Adrenal gland (tissue), 12 donors: ENCODE results near the gene GOT1. TPM values are rescaled to one million over a fixed set of nuclear protein-coding genes. Genes with fewer than 3 reads are reported as not detected.

ENCODE experiments used
- DNase-seq, 7 donors: peaks; one replicate each; pipeline ENCODE4 v3.0.0-alpha.2; 2019 to 2020
- H3K27ac ChIP-seq, 5 donors: fragments of 200-600 bp; sonication (generic) in 4 of 5; 1 replicate in 3 of 5; 2 replicates in 2 of 5; pipeline versions ENCODE4 v1.5.1 to v1.8.0; 2016 to 2020; ENCODE audit warnings: mild to moderate bottlenecking in 1 of 5
- H3K27me3 ChIP-seq: fragments of 200-600 bp; 2 replicates; pipeline ENCODE4 v1.8.0; 2021
- H3K36me3 ChIP-seq, 2 donors: fragments of 200-600 bp; replicated peaks in 1 of 2; 1 replicate in 1 of 2; 2 replicates in 1 of 2; pipeline versions ENCODE4 v1.5.1 to v1.8.0; 2018 to 2022
- H3K4me1 ChIP-seq, 2 donors: fragments of 200-600 bp; replicated peaks in 1 of 2; 1 replicate in 1 of 2; 2 replicates in 1 of 2; pipeline versions ENCODE4 v1.5.1 to v1.8.0; 2018 to 2021
- H3K4me3 ChIP-seq, 4 donors: fragments of 200-600 bp; sonication (generic) in 3 of 4; one replicate each; pipeline ENCODE4 v1.5.1; 2016 to 2018
- H3K9me3 ChIP-seq, 3 donors: fragments of 200-600 bp; sonication (generic) in 1 of 3; replicated peaks in 1 of 3; 1 replicate in 2 of 3; 2 replicates in 1 of 3; pipeline versions ENCODE4 v1.5.1 to v1.8.0; 2016 to 2021
- POLR2A ChIP-seq, 2 donors: fragments of 450-650 bp; IDR thresholded peaks; one replicate each; pipeline ENCODE4 v1.6.1; 2017; ENCODE audit warnings: antibody characterized with exemption in 2 of 2, mild to moderate bottlenecking in 2 of 2, moderate library complexity in 1 of 2
- WGBS, 4 donors: extraction: QIAGEN DNeasy Blood & Tissue Kit in 2 of 4; methylation state at CpG; one replicate each; pipeline versions ENCODE4 v1.1.5 to v1.1.7; 2013 to 2017; 5-methylcytosine and 5-hydroxymethylcytosine counted together
- intact Hi-C, 2 donors: fragments of 100-400 bp; cut with DNase I; formaldehyde crosslinking; loops; one replicate each; pipeline versions ENCODE4 v1.14.1 to v1.15.0; 2022 to 2023
- polyA plus RNA-seq, 3 donors: library from polyadenylated mRNA; stranded (reverse); fragments of 200-250 nt in 2 of 3; fragments of 350-450 nt in 1 of 3; fragmentation: Illumina TruSeq in 1 of 3; extraction: RNeasy Lipid Tissue Mini Kit (QIAGEN cat#74804) in 1 of 3; gene quantifications; one replicate each; pipeline ENCODE4 v1.2.3, GENCODE V29; 2013 to 2014
- total RNA-seq, 9 donors: library from RNA; depleted of rRNA in 4 of 9; stranded (reverse); fragments of >200 nt in 4 of 9; fragments of 120-200 nt in 1 of 9; fragmentation: NEBNext Ultra II Directional in 1 of 9; extraction: Animal tissue kit (Norgen Biotek cat#: 25700) in 1 of 9; gene quantifications; one replicate each; pipeline versions ENCODE4 v1.1.0 to v1.2.4, GENCODE V29; 2013 to 2023
- TF ChIP-seq, protein P1 (sequence below), 6 experiments: fragments of 450-650 bp in 4 of 6; fragments of 200-600 bp in 2 of 6; sonication (generic) in 1 of 6; IDR thresholded peaks; 1 replicate in 5 of 6; 2 replicates in 1 of 6; pipeline versions ENCODE4 v1.5.1 to v1.8.0; 2016 to 2021; ENCODE audit warnings: antibody characterized with exemption in 6 of 6, mild to moderate bottlenecking in 2 of 6, moderate library complexity in 1 of 6
- donor health status: healthy with polysubstance abuse.
- donor health status: Bipolar disorder and iron deficiency.
- donor health status: DM: yes; HTN: yes; CAD: no.
- donor health status: DM: no; HTN: no; CAD: no.
- donor health status: DM: no; HTN: no; CAD: no.
- donor health status: DM: yes; HTN: yes; CAD: no.

Gene GOT1
- total and polyA plus RNA-seq, 12 donors: 10.7 to 139 (median 29.8) TPM

DNA sequence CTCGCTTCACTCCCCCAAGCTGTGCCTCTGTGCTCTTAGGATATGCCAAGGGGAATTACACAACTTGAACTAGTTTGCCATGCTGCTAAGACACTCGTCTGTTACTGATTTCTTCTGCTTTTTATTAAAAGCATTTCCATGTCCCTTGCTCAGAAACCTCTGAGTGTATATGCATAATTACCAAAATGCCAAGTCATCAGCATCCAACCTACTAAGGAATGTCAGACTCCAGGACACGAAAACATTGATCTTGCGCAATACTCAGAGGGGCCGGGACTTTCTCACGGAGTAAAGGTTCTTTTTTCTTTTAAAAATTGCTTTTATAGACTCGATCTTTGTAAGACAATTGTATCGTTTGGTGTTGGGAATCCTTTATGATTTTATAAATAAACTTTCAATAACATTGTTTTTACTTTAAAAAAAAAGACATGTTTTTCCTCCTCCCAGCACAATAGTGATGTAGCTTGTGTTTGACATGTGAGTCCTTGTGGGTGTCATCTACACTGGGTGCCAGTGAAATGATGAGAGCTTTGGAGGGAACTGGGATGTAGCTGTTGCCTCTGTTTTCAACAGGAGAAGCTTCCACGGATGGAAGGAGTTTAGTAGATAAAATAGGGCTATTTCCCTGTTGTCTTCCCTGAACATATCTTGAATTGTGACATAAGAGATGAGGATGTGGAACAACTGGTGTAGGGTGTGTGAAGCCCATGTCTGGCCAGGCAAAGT lies 57.7 kb downstream of the GOT1 start:
- no peaks in the 10 kb centered on the region for H3K36me3 ChIP-seq
- WGBS, 4 donors: 68 to 80% (median 73%) methylated on average over 9 of the region's 9 CpGs
- no peak for TF ChIP-seq POLR2A (IDR thresholded peaks at IDR 0.05)
- TF ChIP-seq, protein P1, sequence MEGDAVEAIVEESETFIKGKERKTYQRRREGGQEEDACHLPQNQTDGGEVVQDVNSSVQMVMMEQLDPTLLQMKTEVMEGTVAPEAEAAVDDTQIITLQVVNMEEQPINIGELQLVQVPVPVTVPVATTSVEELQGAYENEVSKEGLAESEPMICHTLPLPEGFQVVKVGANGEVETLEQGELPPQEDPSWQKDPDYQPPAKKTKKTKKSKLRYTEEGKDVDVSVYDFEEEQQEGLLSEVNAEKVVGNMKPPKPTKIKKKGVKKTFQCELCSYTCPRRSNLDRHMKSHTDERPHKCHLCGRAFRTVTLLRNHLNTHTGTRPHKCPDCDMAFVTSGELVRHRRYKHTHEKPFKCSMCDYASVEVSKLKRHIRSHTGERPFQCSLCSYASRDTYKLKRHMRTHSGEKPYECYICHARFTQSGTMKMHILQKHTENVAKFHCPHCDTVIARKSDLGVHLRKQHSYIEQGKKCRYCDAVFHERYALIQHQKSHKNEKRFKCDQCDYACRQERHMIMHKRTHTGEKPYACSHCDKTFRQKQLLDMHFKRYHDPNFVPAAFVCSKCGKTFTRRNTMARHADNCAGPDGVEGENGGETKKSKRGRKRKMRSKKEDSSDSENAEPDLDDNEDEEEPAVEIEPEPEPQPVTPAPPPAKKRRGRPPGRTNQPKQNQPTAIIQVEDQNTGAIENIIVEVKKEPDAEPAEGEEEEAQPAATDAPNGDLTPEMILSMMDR (IDR thresholded peaks at IDR 0.05): no peak
- no peak for DNase-seq
- no peaks in the 10 kb centered on the region for H3K27me3 ChIP-seq
- intact Hi-C loops: no loop called here
- H3K4me3 ChIP-seq: no peak overlapping the region
- no peak overlapping the region for H3K27ac ChIP-seq
- H3K4me1 ChIP-seq: peaks cover 0 to 4% of the 10 kb centered on the region in 2 donors
- no peaks in the 10 kb centered on the region for H3K9me3 ChIP-seq

DNA sequence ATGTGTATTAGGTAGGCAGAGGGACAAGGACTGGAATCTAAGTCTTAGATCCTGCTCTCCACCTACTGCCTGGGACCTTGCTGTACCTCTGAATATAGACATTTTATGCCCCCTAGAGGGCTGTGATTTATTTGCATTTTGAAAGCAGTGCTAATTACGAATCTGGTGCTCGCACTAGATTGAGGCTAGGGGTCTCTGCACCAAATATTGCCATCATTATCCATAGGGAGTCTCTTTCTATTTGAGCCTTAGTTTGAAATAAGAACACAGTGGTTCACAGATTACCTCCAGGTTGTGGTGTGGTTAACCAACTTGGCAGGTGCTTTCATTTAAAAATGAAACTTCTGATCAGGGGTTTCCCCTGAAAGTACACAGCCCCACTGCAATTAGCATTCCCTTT lies 59.4 kb downstream of the GOT1 start:
- TF ChIP-seq, protein P1 (IDR thresholded peaks at IDR 0.05): peak in 1 of 6 experiments; percentile 9
- no peak for TF ChIP-seq POLR2A (IDR thresholded peaks at IDR 0.05)
- H3K4me1 ChIP-seq: peaks cover 0 to 4% of the 10 kb centered on the region in 2 donors
- H3K4me3 ChIP-seq: no peak overlapping the region
- H3K9me3 ChIP-seq: no peaks in the 10 kb centered on the region
- intact Hi-C loops: no loop called here
- WGBS, 4 donors: 20 to 59% (median 56%) methylated on average over 2 of the region's 2 CpGs
- DNase-seq: no peak
- H3K27me3 ChIP-seq: no peaks in the 10 kb centered on the region
- H3K27ac ChIP-seq: no peak overlapping the region
- H3K36me3 ChIP-seq: no peaks in the 10 kb centered on the region

DNA sequence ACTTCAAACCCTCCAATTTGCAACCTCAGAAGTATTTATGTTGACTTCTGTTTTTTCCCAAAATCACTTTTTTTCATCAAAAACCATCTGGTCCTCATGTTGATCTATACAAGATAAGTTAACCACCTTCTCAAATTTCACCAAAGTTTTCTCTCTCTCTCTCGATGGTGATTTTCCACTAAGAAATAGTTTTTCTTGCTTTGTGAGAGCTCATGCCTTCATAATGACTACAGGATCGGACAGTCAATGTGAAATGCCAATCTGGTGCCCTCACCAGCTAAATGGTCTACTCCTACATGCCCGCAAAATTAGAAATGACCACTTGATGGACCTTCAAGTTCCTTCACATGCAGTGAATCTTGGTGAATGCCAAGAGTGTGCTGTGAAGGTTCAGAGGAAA lies 60.9 kb downstream of the GOT1 start:
- WGBS, 4 donors: 83 to 88% (median 88%) methylated on average over 3 of the region's 3 CpGs
- Histone ChIP-seq H3K27me3 (no peaks in the 10 kb centered on the region), H3K4me1 (no peaks in the 10 kb centered on the region), H3K27ac (no peak overlapping the region), H3K4me3 (no peak overlapping the region), H3K36me3 (no peaks in the 10 kb centered on the region), H3K9me3 (no peaks in the 10 kb centered on the region)
- intact Hi-C loops: no loop called here
- TF ChIP-seq, protein P1 (IDR thresholded peaks at IDR 0.05): no peak
- no peak for TF ChIP-seq POLR2A (IDR thresholded peaks at IDR 0.05)
- DNase-seq: no peak

DNA sequence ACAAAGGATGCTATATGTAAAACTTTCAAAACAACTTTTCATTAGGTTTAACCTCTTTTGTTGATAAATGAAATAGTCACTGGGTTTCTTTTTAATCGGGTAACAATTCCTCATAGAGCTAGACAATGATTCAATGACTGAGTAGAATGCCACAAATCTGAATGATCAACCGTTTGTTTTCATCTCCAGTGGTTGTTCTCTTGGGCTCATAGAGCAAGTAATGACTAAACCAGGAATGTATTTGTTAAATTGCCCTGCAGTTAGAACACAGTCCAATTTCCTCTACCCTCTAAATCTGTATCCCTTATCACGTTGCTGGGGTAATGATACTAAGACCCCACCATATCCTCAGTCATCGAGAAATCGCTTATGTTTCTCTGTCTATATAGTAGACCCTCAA lies 61.3 kb downstream of the GOT1 start:
- TF ChIP-seq, protein P1 (IDR thresholded peaks at IDR 0.05): no peak
- TF ChIP-seq POLR2A (IDR thresholded peaks at IDR 0.05): no peak
- H3K27ac ChIP-seq: no peak overlapping the region
- H3K9me3 ChIP-seq: no peaks in the 10 kb centered on the region
- no peak overlapping the region for H3K4me3 ChIP-seq
- H3K27me3 ChIP-seq: no peaks in the 10 kb centered on the region
- no peaks in the 10 kb centered on the region for H3K36me3 ChIP-seq
- 81 to 87% (median 82%) methylated on average over 5 of the region's 5 CpGs for WGBS, 4 donors
- no peaks in the 10 kb centered on the region for H3K4me1 ChIP-seq
- DNase-seq: no peak
- intact Hi-C loops: no loop called here
